Posterior vena cava (tissue), 2 donors: Measurements from ENCODE around the gene NKD1. TPM values are rescaled to one million over a fixed set of nuclear protein-coding genes. Genes with fewer than 3 reads are reported as not detected.
"Not testable (repeated sequence)": the region's sequence is repeated elsewhere in the genome, so short reads cannot be mapped to it uniquely, and the experiment has no call there.

ENCODE experiments used
- DNase-seq: peaks from one replicate; pipeline ENCODE4 v3.0.0-alpha.2; 2020; ENCODE audit warnings: low spot score
- intact Hi-C, 2 donors: fragments of 100-400 bp; cut with DNase I; formaldehyde crosslinking; loops; one replicate each; pipeline versions ENCODE4 v1.14.1 to v1.14.2; 2022 to 2023
- total RNA-seq, 2 donors: library from RNA; stranded (reverse); fragmentation: NEBNext Ultra II Directional; extraction: Animal tissue kit (Norgen Biotek cat#: 25700); gene quantifications; one replicate each; pipeline ENCODE4 v1.2.1, GENCODE V29; 2021
- donor health status: DM: yes; HTN: yes; CAD: no.
- donor health status: DM: yes; HTN: yes; CAD: no.

NKD1 gene
- total RNA-seq, 2 donors from 2014 or later: 25.7 to 67.6 TPM

DNA sequence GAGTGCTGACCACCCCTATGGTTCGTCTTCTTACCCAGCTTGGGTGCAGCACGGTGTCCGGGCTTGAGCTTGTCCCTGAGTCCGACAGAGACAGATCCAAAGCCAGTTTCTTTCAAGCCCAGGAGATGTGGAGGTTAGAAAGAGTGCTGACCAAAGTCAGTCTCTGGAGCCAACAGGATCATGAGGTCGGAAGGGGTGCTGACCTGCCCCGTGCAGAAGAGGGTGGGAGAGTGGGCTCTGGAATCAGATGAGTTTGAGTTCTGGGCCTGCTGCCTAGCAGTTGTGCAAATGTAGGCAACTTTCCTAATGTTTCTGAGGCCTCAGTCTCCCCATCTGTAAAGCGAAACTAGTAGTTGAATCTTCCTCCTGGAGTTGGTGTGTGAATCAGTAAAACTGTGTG lies 24.5 kb downstream of the NKD1 start:
- intact Hi-C loops: no loop called here
- DNase-seq: no peak

DNA sequence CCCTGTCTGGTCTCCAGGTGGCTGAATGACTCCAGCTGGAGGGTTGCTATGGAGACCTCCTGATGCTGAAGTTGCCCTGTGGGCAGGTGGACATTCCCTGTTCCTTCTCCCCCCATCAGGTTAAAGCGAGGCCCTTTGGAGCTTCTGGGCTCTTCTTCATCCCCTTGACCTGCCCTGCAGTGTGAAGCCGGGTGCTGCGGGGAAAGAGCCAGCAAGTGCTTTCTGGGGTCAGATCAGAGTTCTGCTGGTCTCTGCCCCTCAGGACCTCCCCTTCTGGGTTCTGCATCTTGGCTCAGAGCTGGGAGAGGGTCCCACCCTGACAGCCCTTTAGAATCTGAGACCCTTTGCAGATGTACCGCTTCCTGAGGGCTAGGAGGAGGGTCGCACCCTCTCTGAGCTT lies 25.1 kb downstream of the NKD1 start:
- DNase-seq: no peak
- intact Hi-C loops: no loop called here

- intact Hi-C loops: no loop called here
- no peak for DNase-seq
These were observed 25.9 kb downstream of the NKD1 start for GRCh38 chr16:50573947-50574744.

GRCh38 chr16:50574745-50575136 lies 26.5 kb downstream of the NKD1 start:
- no peak for DNase-seq
- intact Hi-C loops: no loop called here

GRCh38 chr16:50575743-50576142 lies 27.5 kb downstream of the NKD1 start:
- DNase-seq: no peak
- intact Hi-C loops: no loop called here

- no peak for DNase-seq
- intact Hi-C loops: no loop called here
These were observed 28.4 kb downstream of the NKD1 start for GRCh38 chr16:50576403-50577113.

- intact Hi-C loops: no loop called here
- DNase-seq: no peak
These were observed 29.9 kb downstream of the NKD1 start for GRCh38 chr16:50578137-50578536.

- DNase-seq, intact Hi-C loops: not testable (repeated sequence)
These were observed 31.2 kb downstream of the NKD1 start for GRCh38 chr16:50579373-50579772.

DNA sequence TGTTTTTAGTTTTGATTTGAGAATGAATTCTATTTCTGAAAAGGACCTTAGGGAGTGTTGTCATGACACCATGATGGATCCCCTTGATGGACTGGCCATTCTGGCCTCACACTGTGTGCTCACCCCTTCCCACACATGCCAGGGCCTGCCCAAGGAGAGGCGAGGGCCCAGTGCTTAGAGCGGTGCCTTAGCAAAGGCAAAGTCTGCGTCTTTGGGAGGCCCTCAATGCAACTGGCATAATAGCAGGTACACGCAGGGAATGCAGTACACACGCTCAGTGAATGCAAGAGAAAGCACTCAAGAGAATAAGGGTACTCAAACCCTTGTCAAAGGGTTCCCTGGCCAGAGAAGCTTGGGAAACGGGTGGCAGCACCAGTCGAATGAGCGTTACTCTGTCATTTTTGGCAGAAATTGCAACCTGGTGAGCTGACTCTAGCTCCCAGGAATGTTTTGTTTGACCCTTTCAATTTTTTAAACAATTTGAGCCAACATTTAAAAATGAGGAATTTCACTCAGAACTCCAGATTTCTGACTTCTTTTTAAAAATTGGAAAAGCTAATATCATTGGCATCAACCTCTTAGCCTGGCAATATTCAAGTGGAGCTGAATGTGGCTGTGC lies 32.1 kb downstream of the NKD1 start:
- DNase-seq: no peak
- intact Hi-C loops: no loop called here

DNA sequence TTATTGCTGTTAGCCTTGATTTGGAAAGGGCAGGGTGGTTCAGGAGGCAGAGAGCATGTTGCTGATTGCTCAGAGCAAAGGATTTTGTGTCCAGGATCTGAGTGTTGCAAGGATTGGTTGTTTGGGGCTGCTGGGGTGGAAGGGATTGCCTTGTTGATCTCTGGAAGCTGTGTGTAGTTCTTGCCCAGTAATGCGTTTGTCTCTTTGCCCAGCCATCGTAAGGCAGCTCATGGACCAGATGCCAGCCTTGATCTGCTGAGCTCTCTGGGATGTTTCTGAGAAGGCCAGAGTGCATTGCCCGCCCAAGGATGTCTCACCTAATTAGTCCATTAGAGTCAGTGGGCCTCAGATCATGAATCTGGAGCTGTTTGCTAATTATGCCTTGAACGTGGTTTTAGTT lies 33.6 kb downstream of the NKD1 start:
- DNase-seq: no peak
- intact Hi-C loops: no loop called here

- no peak for DNase-seq
- intact Hi-C loops: no loop called here
These were observed 35.0 kb downstream of the NKD1 start for GRCh38 chr16:50583211-50583610.

- no peak for DNase-seq
- intact Hi-C loops: no loop called here
These were observed 36.0 kb downstream of the NKD1 start for GRCh38 chr16:50584033-50584722.

GRCh38 chr16:50585331-50585776 lies 37.2 kb downstream of the NKD1 start:
- intact Hi-C loops: no loop called here
- DNase-seq: peak; percentile 95

DNA sequence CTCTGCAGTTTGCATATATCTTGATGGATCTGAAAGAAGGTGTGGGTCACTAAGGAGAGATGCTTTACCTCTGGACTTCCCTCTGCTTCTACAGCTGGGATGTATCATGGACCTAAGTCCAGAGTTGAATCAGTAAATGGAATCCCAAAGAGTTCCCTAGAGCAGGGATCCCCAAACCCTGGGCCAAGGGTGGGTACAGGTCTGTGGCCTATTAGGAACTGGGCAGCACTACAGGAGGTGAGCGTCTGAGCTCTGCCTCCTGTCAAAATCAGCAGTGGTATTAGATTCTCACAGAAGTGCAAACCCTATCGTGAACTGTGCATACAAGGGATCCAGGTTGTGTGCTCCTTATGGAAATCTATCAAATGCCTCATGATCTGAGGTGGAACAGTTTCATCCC lies 39.3 kb downstream of the NKD1 start:
- no peak for DNase-seq
- intact Hi-C loops: no loop called here

DNA sequence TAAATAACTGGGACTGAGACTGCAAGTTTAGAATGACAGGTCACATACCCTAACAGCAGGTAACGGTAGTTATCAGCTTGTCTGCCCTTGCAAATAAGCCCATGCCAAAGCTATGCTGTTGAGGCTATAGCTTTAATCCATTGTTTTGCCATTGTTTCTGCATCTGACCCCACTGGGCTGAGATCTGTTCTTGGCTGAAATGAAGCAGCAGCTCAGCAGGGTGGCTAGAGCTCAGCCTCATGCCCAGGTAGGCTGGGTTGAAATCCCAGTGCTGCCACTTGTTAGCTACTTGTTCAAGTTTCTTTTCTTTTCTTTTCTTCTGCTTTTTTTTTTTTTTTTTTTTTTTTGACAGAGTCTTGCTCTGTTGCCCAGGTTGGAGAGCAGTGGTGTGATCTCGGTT lies 40.1 kb downstream of the NKD1 start:
- DNase-seq: no peak
- intact Hi-C loops: no loop called here

DNA sequence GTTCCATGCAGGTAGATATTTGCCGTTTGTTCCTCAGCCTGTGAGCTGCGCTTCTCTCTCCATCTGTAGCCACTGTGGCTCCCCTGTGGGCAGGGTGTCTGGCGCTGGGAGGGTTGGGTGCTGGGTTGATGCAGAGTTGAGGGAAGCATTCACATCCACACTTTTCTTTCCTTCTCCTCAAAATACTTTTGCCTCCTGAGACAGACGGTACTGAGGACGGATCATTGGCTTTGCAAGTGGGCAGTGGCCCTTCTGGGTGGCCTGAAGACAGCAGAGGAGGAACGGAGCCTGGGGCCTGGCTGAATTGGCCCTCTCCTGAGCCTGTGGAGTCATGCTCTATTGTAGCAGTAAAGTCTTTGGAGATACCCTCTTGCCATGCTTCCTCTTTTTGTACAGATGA lies 43.0 kb downstream of the NKD1 start:
- intact Hi-C loops: loop anchor here in 1 of 2 donors (5.0 kb wide), 1 partner anchor 71 kb away; no protein-coding TSS in a partner anchor
- no peak for DNase-seq

GRCh38 chr16:50591800-50592771 lies 43.9 kb downstream of the NKD1 start:
- intact Hi-C loops: loop anchor here in 1 of 2 donors (5.0 kb wide), 1 partner anchor 70 kb away; no protein-coding TSS in a partner anchor

DNA sequence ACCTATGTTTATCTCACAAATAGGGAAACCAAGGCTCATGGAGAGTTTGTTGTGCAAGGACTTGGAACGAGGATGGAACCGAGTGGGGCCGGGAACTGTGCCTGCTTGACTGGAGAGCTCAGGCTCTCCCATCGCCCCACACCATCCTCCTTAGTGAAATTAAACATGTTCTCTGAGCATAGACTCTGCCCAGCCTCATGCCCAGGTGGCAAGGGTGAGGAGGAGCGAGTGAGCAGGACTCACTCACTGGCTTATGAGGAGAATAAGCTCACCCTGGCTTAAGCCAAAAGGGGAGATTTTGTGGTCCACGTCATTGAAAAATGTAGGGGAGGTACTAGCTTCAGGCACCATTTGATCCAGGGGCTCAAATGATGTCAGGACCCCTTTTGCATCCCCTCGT lies 44.8 kb downstream of the NKD1 start:
- no peak for DNase-seq
- intact Hi-C loops: loop anchor here in 1 of 2 donors (5.0 kb wide), 1 partner anchor 69 kb away; no protein-coding TSS in a partner anchor

More at GRCh38 chr16:50591800-50592771, 43.9 kb downstream of the NKD1 start:
- peak; percentile 84 for DNase-seq
